Subcutaneous adipose tissue (tissue), 4 donors: ENCODE data around the gene LDB2. TPM values are rescaled to one million over a fixed set of nuclear protein-coding genes. Genes with fewer than 3 reads are reported as not detected.

ENCODE experiments used
- total RNA-seq, 4 donors: library from RNA; depleted of rRNA; stranded (reverse); fragments of >200 nt; gene quantifications; one replicate each; pipeline ENCODE4 v1.1.0, GENCODE V29; 2016
- TF ChIP-seq, protein P1 (sequence below): fragments of 450-650 bp; IDR thresholded peaks from one replicate; pipeline ENCODE4 v1.5.1; 2016; ENCODE audit warnings: low read depth, mild to moderate bottlenecking, control low read depth, antibody characterized with exemption, moderate library complexity

The LDB2 gene
- total RNA-seq, 4 donors from 2014 or later: 19.0 to 122 (median 42.6) TPM

DNA sequence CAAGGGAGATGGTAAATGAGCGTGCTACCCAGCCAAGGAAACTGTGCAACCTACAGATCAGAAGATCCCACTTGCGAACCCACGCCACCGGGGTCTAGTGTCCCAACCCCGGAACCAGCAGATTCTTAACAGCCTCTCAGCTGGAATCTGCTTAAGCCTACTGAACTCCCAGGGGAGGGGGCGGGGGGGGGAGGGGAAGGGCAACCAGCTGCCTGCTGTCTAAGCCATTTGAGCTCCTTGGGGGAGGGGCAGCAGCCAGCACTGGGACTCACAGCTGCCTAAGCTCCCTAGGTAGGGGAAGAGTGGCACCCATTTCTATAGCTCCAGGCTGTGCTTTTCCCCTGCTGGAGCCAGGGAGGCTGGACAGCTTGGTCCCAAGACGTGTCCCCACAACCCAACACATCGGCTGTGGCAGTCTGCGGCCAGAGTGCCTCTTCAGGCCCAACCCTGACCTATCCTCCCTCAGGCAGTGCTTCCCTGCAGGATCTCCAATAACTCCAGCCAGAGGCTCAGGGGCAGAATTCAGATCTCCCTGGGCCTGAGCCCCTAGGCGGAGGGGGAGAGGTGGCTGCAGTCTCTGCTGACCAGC, 289.2 kb downstream of the LDB2 start:
- TF ChIP-seq, protein P1, sequence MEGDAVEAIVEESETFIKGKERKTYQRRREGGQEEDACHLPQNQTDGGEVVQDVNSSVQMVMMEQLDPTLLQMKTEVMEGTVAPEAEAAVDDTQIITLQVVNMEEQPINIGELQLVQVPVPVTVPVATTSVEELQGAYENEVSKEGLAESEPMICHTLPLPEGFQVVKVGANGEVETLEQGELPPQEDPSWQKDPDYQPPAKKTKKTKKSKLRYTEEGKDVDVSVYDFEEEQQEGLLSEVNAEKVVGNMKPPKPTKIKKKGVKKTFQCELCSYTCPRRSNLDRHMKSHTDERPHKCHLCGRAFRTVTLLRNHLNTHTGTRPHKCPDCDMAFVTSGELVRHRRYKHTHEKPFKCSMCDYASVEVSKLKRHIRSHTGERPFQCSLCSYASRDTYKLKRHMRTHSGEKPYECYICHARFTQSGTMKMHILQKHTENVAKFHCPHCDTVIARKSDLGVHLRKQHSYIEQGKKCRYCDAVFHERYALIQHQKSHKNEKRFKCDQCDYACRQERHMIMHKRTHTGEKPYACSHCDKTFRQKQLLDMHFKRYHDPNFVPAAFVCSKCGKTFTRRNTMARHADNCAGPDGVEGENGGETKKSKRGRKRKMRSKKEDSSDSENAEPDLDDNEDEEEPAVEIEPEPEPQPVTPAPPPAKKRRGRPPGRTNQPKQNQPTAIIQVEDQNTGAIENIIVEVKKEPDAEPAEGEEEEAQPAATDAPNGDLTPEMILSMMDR: no peak

DNA sequence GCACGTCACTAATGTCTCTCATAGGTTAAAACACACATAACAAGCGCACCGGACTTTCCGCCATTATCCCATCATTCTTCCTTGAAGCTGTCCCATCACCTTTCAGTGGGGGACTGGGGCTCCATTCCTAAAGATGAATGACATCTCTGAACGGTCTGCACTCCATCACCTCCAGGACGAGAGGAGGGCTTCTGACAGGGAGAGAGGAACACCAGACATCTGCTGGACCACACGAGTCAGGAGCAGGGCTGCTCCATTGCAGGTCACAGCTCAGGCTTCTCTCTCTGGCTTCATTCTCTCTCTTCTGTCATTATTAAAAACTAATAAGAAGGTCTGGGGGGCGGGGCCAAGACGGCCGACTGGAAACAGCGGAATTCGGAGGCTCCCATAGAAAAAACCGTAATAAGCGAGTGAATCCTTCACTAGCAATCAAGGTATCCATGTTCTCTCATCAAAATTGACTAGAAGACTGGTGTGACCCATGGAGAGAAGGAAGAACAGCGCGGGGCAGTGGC, 289.8 kb downstream of the LDB2 start:
- TF ChIP-seq, protein P1: no peak

DNA sequence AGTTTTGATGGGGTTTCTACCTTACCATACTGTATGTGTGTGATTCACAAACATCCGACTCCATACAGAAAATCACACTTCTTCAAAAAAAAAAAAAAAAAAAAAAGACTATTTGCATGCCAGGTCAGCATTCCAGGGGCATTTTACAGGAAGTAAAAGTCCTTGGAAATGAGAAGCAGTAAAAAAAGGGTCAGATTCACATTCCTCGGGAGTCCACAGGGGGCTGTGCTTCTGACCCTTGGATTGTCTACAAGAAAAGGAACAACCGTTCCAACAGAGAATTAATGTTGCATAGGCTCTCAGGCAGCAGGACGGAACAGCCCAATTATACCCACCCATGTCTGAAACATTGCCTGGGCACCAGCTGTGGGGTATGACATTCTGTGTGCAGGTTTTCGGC, 290.3 kb downstream of the LDB2 start:
- TF ChIP-seq, protein P1: no peak

- TF ChIP-seq, protein P1: no peak
Observed at GRCh38 chr4:16607241-16608066, 291.0 kb downstream of the LDB2 start.

DNA sequence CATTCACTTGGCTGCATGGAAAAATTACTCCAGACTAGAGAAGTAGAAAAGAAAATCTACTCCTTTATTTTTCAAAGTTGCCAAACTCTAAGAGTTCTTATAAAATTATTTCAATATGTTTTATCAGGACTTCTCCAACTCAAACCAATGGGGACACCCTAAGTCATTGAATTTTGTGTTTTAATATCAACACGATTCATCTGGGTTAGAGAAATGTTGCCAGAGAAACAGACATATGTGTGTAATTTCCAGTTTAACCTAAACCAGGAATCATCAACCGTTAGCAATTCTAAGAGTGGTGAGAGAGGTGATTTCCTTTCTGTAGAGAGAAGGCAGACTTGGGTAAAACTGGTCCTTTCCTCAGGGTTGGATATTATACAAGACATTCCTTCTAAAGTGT, 291.8 kb downstream of the LDB2 start:
- TF ChIP-seq, protein P1: no peak

DNA sequence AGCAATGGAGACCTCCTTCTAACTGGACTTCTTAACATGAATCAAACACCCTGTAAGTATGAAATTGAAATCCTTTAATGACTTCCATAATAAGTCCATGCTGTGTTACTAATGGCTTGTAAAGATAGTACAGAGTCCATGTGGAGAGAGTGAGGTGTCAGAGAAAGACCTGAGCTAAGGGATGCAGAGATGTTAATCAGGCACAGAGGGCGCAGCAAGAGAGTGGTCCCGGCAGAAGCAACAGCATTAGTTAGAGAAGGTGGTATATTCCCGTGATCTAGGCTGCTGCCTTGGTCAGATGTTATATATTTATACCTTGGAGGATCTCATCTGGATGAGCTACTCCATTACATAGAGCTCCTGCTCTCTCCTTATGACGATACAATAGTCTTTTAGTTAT, 295.3 kb downstream of the LDB2 start:
- TF ChIP-seq, protein P1: no peak

- TF ChIP-seq, protein P1: no peak
Observed at GRCh38 chr4:16598597-16599206, 299.7 kb downstream of the LDB2 start.
